GM18526 (cell line): ENCODE results near the gene MERTK.

ENCODE experiments used
- POLR2A ChIP-seq: IDR thresholded peaks from 3 replicates; pipeline ENCODE4 v1.6.1; 2011; ENCODE audit not compliant: insufficient read length; ENCODE audit errors: extremely low read depth

MERTK gene

GRCh38 chr2:111912547-111912946 lies 14.1 kb downstream of the MERTK start:
- no peak for TF ChIP-seq POLR2A

- no peak for TF ChIP-seq POLR2A
These were observed 18.7 kb downstream of the MERTK start for GRCh38 chr2:111917106-111917505.

GRCh38 chr2:111918383-111918806 lies 20.0 kb downstream of the MERTK start:
- no peak for TF ChIP-seq POLR2A

GRCh38 chr2:111919365-111919764 lies 21.0 kb downstream of the MERTK start:
- TF ChIP-seq POLR2A: no peak

GRCh38 chr2:111919794-111920608 lies 21.6 kb downstream of the MERTK start:
- no peak for TF ChIP-seq POLR2A

GRCh38 chr2:111923276-111923804 lies 24.9 kb downstream of the MERTK start:
- TF ChIP-seq POLR2A: no peak

- TF ChIP-seq POLR2A: no peak
These were observed 26.3 kb downstream of the MERTK start for GRCh38 chr2:111924617-111925107.

- no peak for TF ChIP-seq POLR2A
These were observed 29.3 kb downstream of the MERTK start for GRCh38 chr2:111927723-111928122.

- TF ChIP-seq POLR2A: no peak
These were observed 32.0 kb downstream of the MERTK start for GRCh38 chr2:111930409-111930808.

GRCh38 chr2:111930875-111931274 lies 32.5 kb downstream of the MERTK start:
- no peak for TF ChIP-seq POLR2A

GRCh38 chr2:111932841-111933291 lies 34.5 kb downstream of the MERTK start:
- no peak for TF ChIP-seq POLR2A

- no peak for TF ChIP-seq POLR2A
These were observed 38.5 kb downstream of the MERTK start for GRCh38 chr2:111936881-111937280.

- no peak for TF ChIP-seq POLR2A
These were observed 40.0 kb downstream of the MERTK start for GRCh38 chr2:111938392-111938791.

- no peak for TF ChIP-seq POLR2A
These were observed 42.2 kb downstream of the MERTK start for GRCh38 chr2:111940333-111941196.

GRCh38 chr2:111941531-111941930 lies 43.1 kb downstream of the MERTK start:
- no peak for TF ChIP-seq POLR2A

- no peak for TF ChIP-seq POLR2A
These were observed 46.3 kb downstream of the MERTK start for GRCh38 chr2:111944531-111945210.
